Measurements from ENCODE around the gene IFNA16.
"Not testable (repeated sequence)": the region's sequence is repeated elsewhere in the genome, so short reads cannot be mapped to it uniquely, and the experiment has no call there.

The IFNA16 gene

DNA sequence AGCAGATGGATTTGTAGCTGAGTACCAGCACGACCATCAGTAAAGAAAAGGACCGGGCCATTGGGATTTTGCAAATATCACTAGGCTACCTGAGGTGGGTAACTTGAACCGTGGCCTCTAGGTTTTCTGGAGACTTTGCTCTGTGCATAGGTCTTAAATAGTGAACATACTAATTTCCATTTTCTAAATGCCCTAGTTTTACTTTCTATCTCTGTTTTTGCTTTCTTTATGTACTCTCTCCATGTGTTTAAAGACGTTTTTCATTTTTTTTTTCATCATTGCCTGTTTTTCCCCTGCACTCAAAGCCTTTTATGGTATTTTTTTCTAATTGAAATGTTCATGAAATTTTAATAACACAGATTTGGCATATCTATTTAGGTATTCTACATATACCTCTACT, 15.0 kb downstream of the IFNA16 start, which contains the start of gene IFNA7:
Gene IFNA7, minus strand, starts transcription at position 101 of the 400 bp plus-strand sequence. Its CDS starts 40 bp downstream, at position 61.
- not testable (repeated sequence) for H3K9ac ChIP-seq (ENCODE audit: low read length in 5 of 5); H3K9me3 ChIP-seq (ENCODE audit: control insufficient read depth in 5 of 5, low read length in 5 of 5); H3K27me3 ChIP-seq (ENCODE audit: control insufficient read depth in 5 of 5, insufficient read depth in 4 of 5, low read length in 5 of 5); H3K27ac ChIP-seq (ENCODE audit: low read depth, low read length); H3K36me3 ChIP-seq (ENCODE audit: control insufficient read depth in 5 of 5, insufficient read depth in 5 of 5, low read length in 5 of 5); H3K4me3 ChIP-seq (ENCODE audit: low read depth in 1 of 5, low read length in 5 of 5); H3K4me1 ChIP-seq (ENCODE audit: control insufficient read depth in 5 of 5, insufficient read depth in 5 of 5, low read length in 5 of 5)

DNA sequence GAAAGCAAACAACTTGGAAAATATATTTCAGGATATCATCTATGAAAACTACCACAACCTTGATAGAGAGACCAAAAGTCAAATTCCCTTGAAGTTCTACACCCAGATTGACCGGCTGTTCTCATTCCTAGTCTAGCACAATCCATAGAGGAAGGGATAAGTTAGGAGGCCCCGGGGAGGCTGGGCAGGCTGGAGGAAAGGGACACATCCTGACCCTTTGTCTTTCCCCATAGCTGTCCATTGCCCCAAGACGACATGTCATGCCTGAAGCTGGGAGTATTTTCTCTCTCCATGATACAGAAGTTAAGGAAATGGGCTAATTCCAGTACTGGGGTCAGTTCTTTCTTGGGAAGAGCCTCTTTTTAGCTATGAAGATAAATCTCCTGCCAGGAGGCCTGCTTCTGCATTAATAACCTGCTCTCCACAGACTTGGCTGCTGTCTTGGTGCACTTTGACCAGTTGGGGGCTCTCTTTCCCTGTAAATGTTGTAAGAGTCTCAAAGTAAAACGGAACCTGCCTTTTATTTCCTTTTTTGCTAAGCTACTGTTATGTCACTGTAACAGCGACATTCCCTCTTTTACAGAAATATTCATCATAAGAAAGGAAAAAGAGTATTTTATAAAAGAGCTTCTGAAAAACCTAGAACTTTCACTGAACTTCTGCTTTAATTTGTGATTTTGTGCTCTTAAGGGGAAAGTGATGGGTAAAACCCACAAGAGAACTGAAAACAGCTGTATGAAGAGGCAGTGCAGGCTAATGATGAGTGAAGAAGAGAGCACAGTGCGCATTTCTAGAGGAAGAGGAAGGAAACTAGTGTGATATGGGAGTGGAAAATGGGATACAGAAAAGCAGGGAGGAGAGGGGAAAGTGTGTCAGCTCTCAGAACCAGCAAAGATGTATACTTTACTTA, 22.0 kb downstream of the IFNA16 start:
- not testable (repeated sequence) for H3K9ac ChIP-seq (ENCODE audit: low read length in 5 of 5); H3K4me3 ChIP-seq (ENCODE audit: low read depth in 1 of 5, low read length in 5 of 5); H3K27me3 ChIP-seq (ENCODE audit: control insufficient read depth in 5 of 5, insufficient read depth in 4 of 5, low read length in 5 of 5); H3K36me3 ChIP-seq (ENCODE audit: control insufficient read depth in 5 of 5, insufficient read depth in 5 of 5, low read length in 5 of 5); H3K27ac ChIP-seq (ENCODE audit: low read depth, low read length); H3K4me1 ChIP-seq (ENCODE audit: control insufficient read depth in 5 of 5, insufficient read depth in 5 of 5, low read length in 5 of 5); H3K9me3 ChIP-seq (ENCODE audit: control insufficient read depth in 5 of 5, low read length in 5 of 5)

DNA sequence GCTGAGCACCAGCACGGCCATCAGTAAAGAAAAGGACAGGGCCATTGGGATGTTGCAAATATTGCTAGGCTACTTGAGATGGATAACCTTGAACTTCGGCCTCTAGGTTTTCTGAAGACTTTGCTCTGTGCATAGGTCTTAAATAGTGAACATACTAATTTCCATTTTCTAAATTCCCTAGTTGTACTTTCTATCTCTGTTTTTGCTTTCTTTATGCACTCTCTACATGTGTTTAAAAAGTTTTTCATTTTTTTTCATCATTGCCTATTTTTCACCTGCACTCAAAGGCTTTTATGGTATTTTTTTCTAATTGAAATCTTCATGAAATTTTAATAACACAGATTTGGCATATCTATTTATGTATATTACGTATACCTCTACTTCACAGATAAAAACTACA, 29.6 kb downstream of the IFNA16 start, which contains the start of gene IFNA4:
Gene IFNA4, minus strand, starts transcription at position 101 of the 400 bp plus-strand sequence. Its CDS starts 56 bp downstream, at position 45.
- H3K27me3 ChIP-seq (ENCODE audit: control insufficient read depth in 5 of 5, insufficient read depth in 4 of 5, low read length in 5 of 5); H3K4me3 ChIP-seq (ENCODE audit: low read depth in 1 of 5, low read length in 5 of 5); H3K9me3 ChIP-seq (ENCODE audit: control insufficient read depth in 5 of 5, low read length in 5 of 5); H3K4me1 ChIP-seq (ENCODE audit: control insufficient read depth in 5 of 5, insufficient read depth in 5 of 5, low read length in 5 of 5); H3K9ac ChIP-seq (ENCODE audit: low read length in 5 of 5); H3K36me3 ChIP-seq (ENCODE audit: control insufficient read depth in 5 of 5, insufficient read depth in 5 of 5, low read length in 5 of 5); H3K27ac ChIP-seq (ENCODE audit: low read depth, low read length): not testable (repeated sequence)

GRCh38 chr9:21182810-21183736, 34.0 kb downstream of the IFNA16 start:
- H3K27me3 ChIP-seq (ENCODE audit: control insufficient read depth in 5 of 5, insufficient read depth in 4 of 5, low read length in 5 of 5); H3K9ac ChIP-seq (ENCODE audit: low read length in 5 of 5); H3K9me3 ChIP-seq (ENCODE audit: control insufficient read depth in 5 of 5, low read length in 5 of 5); H3K4me1 ChIP-seq (ENCODE audit: control insufficient read depth in 5 of 5, insufficient read depth in 5 of 5, low read length in 5 of 5); H3K4me3 ChIP-seq (ENCODE audit: low read depth in 1 of 5, low read length in 5 of 5); H3K27ac ChIP-seq (ENCODE audit: low read depth, low read length); H3K36me3 ChIP-seq (ENCODE audit: control insufficient read depth in 5 of 5, insufficient read depth in 5 of 5, low read length in 5 of 5): not testable (repeated sequence)

DNA sequence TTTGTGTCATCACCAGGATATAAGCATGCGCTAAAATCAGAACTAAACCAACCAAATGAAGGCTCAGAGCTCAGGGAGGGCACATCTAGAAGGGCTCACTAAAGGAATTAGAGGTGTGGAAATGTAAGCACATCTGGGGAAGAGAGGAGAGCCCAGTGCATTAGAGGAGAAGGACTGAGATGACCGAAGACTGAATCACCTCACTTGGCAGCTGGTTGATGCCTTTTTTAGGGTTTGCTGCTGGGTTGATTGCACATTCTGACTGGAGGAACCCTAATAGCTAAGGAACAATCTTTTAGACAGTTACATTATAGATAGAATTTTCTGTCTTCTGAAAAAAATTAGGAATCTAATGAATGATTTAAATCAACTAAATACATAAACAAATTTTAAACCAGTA, 42.4 kb downstream of the IFNA16 start:
- Histone ChIP-seq H3K4me1 (ENCODE audit: control insufficient read depth in 5 of 5, insufficient read depth in 5 of 5, low read length in 5 of 5) (no peaks in the 10 kb centered on the region), H3K36me3 (ENCODE audit: control insufficient read depth in 5 of 5, insufficient read depth in 5 of 5, low read length in 5 of 5) (no peaks in the 10 kb centered on the region), H3K9ac (ENCODE audit: low read length in 5 of 5) (no peak overlapping the region), H3K4me3 (ENCODE audit: low read depth in 1 of 5, low read length in 5 of 5) (no peak overlapping the region), H3K9me3 (ENCODE audit: control insufficient read depth in 5 of 5, low read length in 5 of 5) (no peaks in the 10 kb centered on the region), H3K27me3 (ENCODE audit: control insufficient read depth in 5 of 5, insufficient read depth in 4 of 5, low read length in 5 of 5) (no peaks in the 10 kb centered on the region), H3K27ac (ENCODE audit: low read depth, low read length) (no peak overlapping the region)

- H3K9ac ChIP-seq (ENCODE audit: low read length in 5 of 5) = no peak overlapping the region
- H3K27ac ChIP-seq (ENCODE audit: low read depth, low read length) = no peak overlapping the region
- no peaks in the 10 kb centered on the region for H3K4me1 ChIP-seq (ENCODE audit: control insufficient read depth in 5 of 5, insufficient read depth in 5 of 5, low read length in 5 of 5)
- no peak overlapping the region for H3K4me3 ChIP-seq (ENCODE audit: low read depth in 1 of 5, low read length in 5 of 5)
- no peaks in the 10 kb centered on the region for H3K36me3 ChIP-seq (ENCODE audit: control insufficient read depth in 5 of 5, insufficient read depth in 5 of 5, low read length in 5 of 5)
- H3K27me3 ChIP-seq (ENCODE audit: control insufficient read depth in 5 of 5, insufficient read depth in 4 of 5, low read length in 5 of 5) = no peaks in the 10 kb centered on the region
- H3K9me3 ChIP-seq (ENCODE audit: control insufficient read depth in 5 of 5, low read length in 5 of 5) = no peaks in the 10 kb centered on the region
Observed at GRCh38 chr9:21172156-21172555, 45.0 kb downstream of the IFNA16 start.

DNA sequence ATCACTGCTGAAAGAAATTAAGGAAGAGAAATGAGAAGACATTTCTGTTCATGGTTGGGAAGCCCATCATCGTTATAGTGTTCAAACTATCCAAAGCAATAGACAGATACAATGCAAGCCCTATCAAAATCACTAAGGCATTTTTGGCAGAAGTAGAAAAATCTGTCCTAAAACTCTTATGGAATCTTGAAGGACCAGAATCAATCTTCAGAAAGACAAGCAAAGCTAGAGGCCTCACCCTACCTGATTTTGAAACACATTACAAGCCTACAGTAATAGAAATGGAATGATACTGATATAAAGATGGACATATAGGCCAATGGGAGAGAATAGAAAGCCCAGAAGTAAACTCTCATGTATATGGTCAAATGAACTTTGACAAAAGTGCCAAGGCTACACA, 45.8 kb downstream of the IFNA16 start:
- no peak overlapping the region for H3K4me3 ChIP-seq (ENCODE audit: low read depth in 1 of 5, low read length in 5 of 5)
- no peaks in the 10 kb centered on the region for H3K27me3 ChIP-seq (ENCODE audit: control insufficient read depth in 5 of 5, insufficient read depth in 4 of 5, low read length in 5 of 5)
- H3K4me1 ChIP-seq (ENCODE audit: control insufficient read depth in 5 of 5, insufficient read depth in 5 of 5, low read length in 5 of 5) = no peaks in the 10 kb centered on the region
- H3K9me3 ChIP-seq (ENCODE audit: control insufficient read depth in 5 of 5, low read length in 5 of 5) = no peaks in the 10 kb centered on the region
- H3K9ac ChIP-seq (ENCODE audit: low read length in 5 of 5) = no peak overlapping the region
- no peak overlapping the region for H3K27ac ChIP-seq (ENCODE audit: low read depth, low read length)
- no peaks in the 10 kb centered on the region for H3K36me3 ChIP-seq (ENCODE audit: control insufficient read depth in 5 of 5, insufficient read depth in 5 of 5, low read length in 5 of 5)

GRCh38 chr9:21166560-21166959, 50.6 kb downstream of the IFNA16 start, which contains the start of gene IFNA21:
Gene IFNA21 (minus strand): TSS chr9:21166660. CDS start chr9:21166612, 48 bp downstream.
- not testable (repeated sequence) for H3K4me3 ChIP-seq (ENCODE audit: low read depth in 1 of 5, low read length in 5 of 5)

More at GRCh38 chr9:21166560-21166959, 50.6 kb downstream of the IFNA16 start, which contains the start of gene IFNA21:
- not testable (repeated sequence) for H3K27ac ChIP-seq (ENCODE audit: low read depth, low read length); H3K36me3 ChIP-seq (ENCODE audit: control insufficient read depth in 5 of 5, insufficient read depth in 5 of 5, low read length in 5 of 5); H3K27me3 ChIP-seq (ENCODE audit: control insufficient read depth in 5 of 5, insufficient read depth in 4 of 5, low read length in 5 of 5); H3K4me1 ChIP-seq (ENCODE audit: control insufficient read depth in 5 of 5, insufficient read depth in 5 of 5, low read length in 5 of 5); H3K9ac ChIP-seq (ENCODE audit: low read length in 5 of 5); H3K9me3 ChIP-seq (ENCODE audit: control insufficient read depth in 5 of 5, low read length in 5 of 5)
